Lung microvascular endothelial cell (primary cell): ENCODE measurements around the gene PCSK6. TPM values are rescaled to one million over a fixed set of nuclear protein-coding genes. Genes with fewer than 3 reads are reported as not detected.
"Not testable (repeated sequence)": the region's sequence is repeated elsewhere in the genome, so short reads cannot be mapped to it uniquely, and the experiment has no call there.

Source experiments
- DNase-seq, 2 donors: peaks; one replicate each; pipeline versions ENCODE4 v3.0.0 to v3.0.0-alpha.2; 2010; ENCODE audit warnings: low read depth in 2 of 2
- total RNA-seq: library from RNA; depleted of rRNA; stranded (reverse); fragments of >200 nt; gene quantifications from 2 replicates; pipeline ENCODE4 v1.2.1, GENCODE V29; 2014

The PCSK6 gene
- total RNA-seq, 1 donor from 2014 or later = 38.9 TPM

DNA sequence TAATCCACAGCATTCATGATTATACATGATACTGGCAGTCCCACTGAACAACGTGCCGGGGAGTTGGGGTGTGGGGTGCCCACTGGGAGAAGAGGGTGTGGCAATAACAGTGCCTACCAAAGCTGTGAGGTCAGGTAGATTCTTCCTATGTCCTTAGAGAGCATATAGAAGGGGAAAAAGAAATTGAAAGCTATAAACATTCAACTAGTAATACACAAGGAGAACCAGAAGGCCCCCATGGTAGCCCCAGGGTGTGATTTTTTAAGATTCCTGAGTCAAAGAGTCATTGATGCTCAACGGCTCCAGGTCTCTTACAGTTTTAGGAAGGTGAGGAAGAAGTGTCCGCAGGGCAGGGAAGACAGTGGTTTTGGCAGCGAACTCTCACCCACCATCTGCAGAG is 25.8 kb downstream of the PCSK6 start:
- DNase-seq = not testable (repeated sequence)

DNA sequence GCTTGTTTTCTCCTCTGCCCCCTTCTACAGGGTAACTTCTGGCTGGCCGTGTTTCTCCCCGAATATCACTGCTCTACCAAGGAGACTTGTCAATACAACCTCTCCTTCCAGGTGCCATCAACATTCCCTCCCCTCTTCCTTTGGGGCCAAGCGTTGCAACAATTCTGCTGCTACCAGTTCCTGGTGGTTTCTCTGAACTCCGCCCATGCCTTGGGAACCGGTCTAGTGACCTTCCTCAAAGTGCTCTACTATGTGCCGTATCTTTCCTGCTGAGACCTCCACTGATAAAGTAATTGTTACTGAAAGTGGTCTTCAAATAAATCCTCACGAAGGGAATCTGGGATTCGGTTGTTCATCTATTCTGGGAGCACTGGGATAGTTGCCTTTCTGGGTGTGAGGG is 26.2 kb downstream of the PCSK6 start:
- no peak for DNase-seq

DNA sequence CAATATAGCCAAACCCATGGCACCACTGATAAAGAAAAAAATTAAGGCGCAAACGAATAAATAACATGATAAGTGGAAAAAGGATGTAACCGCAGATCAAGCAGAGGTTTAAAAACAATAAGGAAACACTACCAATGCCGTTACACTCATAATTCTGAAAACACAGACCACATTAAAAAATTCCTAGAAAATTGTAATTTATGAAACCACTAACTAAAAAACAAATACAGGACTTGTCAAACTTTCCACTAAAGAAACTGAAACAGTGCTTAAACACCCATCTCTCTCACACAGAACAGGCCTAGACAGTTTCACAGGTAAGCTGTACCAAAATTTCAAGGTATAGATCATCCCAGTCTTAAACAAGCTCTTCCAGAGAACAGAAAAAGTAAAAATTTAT is 28.4 kb downstream of the PCSK6 start:
- DNase-seq = no peak

DNA sequence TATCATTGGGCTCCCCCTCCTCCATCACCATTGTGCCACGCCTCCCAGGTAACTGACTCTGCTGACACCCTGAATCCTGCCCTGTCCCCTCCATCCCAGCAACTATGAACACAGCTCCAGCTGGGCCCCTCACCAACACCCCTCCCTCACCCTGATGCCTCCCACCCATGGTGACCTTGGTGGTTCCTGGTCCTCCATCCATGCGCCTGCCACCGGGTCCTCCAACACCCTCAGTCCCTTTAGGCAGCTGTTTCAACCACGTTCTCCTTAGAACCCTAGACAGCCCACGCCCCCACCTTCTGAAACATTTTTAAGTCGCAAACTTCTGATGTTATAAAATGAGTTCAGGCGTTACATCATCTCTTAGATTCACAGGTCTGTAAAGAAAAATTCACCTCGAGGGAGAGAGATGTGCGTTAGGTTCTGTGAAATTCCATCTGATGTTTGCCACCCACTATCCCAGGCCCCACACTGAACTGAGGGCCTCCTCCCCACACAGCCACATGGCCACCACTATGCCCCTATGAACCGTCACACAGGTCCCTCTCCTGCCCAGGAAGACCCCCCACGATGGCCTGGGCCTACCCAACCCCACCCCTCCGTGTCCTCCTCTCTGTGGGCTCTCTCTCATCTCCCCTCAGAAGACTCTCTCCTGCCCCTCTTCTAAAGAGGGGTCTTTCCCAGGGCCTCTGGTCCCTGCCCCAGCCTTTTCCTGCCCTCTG is 29.8 kb downstream of the PCSK6 start:
- DNase-seq = no peak

DNA sequence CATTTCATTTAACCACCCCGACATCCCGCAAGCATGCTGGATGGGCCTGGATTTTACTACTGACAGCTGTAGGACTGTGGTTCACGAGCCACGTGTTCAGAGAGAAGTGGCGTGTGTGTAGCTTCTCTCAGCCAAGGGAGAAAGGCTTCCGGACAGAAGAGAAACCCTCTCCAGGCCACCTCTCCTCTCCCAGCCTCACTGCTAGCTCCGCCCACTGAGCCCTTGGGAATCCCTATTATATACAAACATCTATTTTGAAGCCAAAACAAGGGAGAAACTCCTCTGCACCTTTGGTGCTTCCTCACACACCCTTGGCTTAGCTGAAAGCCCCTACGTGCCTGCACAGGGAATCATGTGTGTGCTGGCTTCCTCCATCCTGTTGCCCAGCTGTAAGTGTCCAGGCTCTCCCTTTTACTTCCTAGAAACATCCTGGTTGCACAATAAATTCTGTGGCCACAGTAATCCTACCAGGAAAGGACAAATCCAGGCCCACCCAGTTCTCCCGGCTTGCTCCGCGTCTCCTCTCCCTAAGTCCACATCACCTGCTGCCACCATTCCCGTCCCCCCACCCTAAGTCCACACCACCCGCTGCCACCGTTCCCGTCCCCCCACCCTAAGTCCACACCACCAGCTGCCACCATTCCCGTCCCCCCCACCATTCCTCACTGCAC is 30.5 kb downstream of the PCSK6 start:
- DNase-seq = peak in 1 of 2 donors; percentile 65

DNA sequence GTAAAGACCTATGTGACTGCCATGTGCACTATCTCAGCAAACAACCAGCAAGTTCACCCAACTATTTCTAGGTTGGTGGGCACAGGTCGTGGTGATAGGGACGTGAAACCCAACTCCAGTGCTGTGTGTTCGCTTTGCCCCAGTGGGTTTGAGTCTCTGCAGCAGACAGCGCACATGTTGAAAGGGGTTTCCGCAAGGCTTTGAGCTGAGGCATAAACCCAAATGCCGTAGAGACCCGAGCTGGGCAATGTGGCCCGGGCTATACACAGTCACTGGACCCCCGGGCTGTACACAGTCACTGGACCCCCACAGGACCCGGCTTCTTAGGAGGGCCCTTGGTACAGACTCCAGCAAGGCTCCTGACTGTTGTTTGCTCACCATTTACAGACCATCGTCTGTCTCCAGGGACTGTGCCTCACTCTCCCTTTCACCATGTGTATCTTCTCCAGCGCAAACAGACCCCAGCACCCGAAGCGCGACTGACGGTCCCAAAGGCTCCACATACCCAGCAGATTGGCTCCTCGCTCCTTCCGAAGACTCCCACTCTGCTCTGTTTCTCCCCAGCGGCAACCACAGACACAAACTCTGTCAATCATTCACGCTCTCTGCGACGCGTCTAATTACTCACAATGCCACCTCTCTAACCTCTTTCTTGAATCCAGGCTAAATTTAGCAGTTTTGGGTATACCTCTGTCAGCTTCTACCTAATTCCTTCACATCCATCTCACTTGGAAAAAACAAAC is 31.2 kb downstream of the PCSK6 start:
- DNase-seq = no peak

DNA sequence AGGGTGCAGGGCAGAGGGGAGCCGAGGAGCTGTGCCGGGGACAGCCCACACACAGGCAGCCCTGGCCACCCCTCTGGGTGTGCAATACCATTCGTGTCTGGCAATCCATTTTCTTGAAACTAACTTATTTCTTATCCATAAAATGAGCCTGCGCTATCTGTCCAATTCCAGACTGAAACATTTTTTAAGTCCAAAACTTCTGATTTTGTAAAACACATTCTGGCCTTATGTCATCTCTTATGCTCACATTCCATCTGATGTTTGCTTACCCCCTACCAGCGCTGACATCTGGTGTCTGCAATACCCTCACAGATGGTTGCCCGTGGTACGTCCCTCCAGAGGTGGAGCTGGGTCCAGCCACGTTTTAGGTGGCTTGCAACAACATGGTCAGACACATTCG is 31.8 kb downstream of the PCSK6 start:
- no peak for DNase-seq

DNA sequence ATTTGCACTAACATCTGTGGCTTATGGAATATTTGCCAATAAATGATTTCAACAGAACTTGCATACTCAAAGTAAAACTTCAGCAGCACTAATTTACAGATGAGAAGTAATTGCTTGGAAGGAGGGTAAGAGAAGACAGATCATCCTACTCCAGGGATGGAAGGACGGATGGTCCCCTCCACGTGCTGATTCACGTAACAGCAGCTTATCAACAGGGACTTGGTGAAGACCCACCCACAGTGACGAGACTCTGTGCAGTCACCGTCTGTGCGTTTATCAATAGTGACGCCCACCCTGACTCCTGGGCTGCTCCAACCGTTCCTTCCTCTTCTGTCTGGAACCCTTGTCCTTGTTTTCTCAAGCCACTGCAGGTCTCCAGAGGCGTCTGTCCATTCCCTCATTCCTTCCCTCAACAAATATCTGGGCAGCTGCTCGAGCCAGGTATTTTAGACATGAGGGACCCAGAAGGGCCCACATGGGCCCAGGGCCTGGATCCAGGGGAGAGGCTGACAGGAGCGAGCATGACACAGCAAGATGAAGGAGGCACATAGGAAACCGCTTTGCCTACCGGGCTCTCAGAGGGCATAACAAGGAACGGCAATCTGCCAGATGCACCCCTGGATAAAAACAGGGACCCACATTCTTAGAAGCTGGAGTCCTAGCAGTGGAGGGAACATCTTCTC is 33.3 kb downstream of the PCSK6 start:
- no peak for DNase-seq

DNA sequence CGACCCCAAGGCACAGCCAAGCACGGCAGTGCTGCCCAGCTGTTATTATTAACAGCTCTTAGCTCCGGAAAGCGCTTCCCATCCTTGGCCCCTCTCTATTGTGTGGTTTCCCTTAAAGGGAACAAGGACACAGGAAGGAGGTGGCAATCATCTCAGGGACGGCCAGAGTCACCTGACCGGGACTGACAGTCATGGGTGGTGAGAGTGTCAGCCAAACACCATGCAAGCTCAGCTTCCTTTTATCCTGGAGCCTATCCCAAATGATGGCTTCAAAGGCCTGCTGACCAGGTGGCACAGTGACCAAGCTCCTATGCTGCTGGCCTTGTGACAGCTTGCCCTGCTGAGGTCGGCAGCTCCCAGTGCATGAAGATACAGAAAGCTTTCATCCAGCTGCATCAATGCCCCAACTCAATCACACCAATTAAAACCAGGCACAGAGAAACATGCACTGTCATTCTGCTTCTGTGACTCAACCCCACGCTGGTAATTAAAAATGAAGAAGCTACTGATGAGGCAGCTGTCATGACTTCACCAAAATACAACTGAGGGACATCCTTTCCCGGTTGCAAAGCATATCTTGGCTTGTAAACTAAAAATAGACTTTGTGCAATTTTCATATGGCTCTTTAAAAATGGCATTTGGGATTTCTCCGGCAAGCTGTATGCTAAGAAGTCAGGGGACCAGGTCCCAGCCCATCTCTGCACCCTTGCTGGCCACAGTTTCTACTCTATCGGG is 34.0 kb downstream of the PCSK6 start:
- DNase-seq = peak; percentile 15 to 74

DNA sequence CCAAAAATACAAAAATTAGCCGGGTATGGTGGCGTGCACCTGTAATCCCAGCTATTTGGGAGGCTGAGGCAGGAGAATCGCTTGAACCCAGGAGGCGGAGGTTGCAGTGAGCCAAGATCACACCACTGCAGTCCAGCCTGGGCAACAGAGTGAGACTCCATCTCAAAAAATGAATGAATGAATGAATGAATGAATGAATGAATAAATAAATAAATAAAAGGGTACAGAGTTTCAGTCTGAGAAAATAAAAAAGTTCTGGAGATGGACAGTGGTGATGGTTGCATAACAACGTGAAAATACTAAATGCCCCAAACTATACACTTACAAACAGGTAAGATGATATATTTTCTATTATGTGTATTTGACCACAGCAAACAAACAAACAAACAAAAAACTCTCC is 34.7 kb downstream of the PCSK6 start:
- not testable (repeated sequence) for DNase-seq

DNA sequence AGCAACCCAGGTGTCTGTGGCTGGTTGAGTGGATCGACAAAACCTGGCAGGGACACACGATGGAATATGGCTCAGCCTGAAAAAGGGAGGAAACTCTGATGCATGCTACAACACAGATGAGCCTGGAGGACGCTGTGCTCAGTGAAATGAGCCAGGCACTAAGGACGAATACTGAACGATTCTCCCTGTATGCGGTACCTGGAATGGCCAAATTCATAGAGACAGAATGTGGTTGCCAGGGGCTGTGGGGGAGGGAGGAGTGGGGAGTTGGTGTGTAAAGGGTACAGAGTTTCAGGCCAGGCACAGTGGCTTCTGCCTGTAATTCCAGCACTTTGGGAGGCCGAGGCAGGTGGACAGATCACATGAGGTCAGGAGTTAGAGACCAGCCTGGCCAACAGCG is 35.1 kb downstream of the PCSK6 start:
- DNase-seq = no peak

DNA sequence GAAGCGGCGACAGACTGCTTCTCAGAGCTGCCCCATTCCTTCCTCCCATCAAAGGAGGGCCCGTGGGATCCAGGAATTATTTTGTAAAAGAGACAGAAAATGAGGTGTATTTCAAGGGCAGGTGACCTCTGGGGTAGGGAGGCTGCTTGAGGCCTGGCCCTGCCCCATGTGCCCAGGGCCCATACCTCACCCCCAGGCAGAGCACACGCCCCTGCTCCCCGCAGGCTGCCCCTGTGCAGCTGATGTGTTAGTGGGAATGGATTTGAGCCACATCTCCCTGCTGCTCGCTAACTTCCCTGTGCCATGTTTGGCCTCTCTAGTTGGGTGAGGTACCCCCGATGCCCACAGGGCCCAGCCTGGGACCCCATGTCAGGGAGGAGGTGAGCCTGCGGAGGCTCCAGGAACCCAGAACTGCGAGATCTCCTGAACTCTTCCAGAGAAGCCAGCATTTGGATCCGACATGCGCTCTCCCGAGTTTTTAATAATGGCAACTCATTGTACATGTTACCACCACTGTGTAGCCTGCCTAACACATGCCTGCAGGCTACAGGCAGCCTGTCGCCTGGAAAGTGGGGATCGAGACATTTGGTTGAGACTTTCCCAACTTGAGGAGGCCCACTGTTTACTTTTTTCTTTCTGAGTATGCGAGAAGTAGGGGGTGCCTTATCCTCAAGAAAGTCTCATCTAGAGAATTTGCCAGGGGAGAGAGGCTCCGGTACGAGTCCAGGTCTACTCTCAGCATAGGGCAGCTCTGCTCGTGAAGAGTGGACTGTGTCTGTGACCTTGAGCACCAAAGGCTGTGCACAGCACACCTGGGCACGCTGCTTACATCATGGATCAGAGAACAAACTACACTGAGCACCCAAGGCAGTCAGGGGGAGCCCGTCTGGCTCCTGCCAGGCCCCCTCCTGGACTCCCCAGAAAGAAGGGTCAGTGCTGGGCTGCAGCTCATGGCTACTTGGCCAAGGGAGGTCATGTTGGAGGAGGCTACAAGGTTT is 36.1 kb downstream of the PCSK6 start:
- no peak for DNase-seq

DNA sequence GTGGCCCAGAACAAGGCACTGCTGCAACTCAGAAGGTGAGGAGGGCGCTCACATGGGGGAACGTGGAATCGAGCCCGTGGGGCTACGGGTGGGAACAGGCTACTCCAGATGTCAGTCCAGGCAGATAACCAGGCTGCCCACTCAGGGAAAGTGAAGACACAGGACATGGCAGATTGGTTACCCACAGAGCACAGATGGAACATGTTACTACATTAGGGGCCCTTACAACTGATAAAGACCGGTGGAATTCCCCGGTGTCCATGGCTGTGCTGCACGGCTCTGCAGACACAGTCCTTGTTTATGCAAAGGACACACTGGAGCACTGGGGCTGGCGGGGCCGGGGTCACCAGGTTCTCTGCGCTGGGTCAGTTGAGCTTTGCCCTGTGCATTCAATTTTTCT is 36.9 kb downstream of the PCSK6 start:
- DNase-seq = no peak

DNA sequence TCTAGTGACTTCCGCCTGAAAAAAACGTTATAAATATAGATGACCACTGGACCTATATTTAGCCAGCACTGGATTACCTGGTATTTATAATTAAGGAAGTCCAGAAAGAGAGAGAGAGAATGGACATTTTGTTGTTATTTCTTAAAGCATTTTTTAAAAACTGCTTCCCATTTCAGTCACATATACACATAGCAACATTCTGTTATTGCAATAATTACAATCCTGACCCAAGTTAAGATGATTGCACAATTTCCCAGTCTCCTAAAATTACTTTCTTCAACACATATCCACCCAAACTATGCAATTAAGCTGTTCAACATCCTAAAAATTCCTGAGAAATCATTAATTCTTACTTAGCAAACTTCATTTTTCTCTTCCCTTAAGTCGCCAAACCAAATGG is 37.7 kb downstream of the PCSK6 start:
- DNase-seq = no peak

DNA sequence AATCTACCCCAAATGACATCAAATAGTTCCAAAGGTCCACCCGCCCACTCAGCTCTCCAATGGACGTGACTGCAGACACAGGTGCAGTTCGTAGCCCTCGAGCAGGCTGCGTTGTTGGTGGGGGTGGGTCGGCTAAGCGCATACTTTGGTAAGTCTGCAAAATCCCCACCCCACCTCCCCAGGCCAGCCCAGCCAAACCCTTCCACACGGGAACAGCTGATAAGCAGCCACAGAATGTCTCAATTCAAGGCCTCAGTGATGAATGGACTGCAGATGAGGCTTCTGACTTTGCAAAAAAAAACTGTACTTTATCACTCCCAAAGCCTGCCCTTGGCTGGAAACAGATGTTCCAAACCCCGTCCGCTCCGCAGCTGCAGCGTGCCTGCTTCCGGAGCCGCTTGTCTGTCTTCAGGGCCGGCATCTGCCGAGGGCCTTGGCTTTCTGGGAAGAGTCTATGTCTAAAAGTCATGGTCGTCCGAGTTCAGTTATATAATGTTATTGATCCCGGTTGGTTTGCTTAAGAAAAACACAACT is 38.2 kb downstream of the PCSK6 start:
- peak in 1 of 2 donors; percentile 69 for DNase-seq

DNA sequence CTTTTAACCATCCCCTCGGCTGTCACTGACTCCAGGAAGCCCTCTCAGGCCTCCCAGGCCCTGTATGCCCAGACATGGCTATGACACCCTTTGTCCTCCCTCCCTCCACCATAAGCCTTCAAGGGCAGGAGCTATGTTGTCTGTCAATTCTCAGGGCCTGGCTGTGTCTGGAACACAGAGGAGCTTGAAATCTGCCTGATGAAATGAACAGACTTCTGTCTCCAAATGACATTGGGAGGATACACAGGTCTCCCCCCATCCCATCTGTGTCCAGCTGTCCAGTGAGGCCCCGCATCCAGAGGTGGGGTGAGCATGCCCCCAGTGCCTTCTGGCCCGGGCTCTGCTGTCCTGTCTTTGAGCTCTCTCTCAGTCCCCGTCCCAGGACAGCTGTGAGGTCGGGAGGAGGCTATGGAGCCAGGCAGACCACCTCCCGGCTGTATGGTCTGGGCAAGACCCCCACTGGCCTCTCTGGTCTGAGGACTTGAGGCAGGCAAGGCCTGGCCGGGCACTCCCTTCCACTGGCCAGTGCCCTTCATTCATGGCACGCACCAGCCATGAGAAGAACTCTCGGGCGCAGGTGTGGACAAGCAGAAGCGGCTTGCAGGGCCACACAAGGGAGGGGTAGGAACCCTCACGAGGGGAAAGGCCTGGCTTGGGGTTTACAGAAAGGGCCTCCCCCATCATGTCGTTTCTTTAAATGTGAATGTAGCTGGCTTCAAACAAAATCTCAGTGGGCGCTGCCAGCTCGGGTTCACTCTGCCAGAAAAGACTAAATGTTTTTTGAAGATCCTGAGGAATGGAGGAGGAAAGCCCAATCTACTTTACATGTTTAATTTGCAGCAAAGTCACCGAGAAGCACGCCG is 38.9 kb downstream of the PCSK6 start:
- DNase-seq = no peak

DNA sequence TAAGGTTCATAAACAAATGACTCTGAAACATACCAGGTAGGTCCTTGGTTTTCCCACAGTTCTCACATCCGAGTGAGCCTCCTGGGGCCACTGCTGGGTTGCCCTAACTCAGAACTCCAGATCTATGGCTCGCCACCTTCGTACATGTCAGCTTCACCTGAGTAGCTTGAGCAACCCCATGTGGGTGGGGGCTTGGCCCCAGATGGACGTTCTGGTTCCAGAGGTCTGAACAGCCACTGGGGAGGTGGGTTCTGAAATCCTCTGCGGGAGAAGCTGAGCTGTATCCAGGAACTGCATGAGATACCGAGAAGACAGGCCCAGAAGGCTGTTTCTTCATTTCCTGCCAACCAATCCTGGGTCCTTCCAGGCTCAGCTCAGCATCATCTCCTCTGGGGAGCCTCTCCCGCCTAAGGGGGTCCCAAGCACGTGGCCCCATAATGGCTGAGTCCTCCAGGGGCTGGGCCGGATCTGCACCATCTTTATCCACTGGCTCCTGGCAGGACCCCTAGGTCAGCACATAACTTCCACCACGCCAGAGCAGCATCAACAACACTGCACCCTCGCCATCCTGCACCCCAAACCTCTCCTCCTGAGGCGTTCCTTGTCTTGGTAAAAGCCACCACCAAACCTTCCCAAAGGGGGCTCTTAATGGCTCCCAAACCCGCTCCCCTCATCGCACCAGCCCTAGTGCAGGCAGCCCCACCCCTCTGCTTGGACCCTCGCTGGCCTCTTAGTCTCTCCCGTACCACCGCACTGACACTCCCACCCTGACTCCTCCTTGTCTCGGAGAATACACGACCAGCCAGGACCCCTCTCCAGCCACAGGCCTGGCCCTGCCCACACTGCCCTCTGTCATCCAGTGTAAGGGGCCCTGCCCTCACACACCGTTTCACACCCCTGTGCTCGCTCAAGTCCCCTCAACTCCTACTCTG is 39.8 kb downstream of the PCSK6 start:
- DNase-seq = no peak

DNA sequence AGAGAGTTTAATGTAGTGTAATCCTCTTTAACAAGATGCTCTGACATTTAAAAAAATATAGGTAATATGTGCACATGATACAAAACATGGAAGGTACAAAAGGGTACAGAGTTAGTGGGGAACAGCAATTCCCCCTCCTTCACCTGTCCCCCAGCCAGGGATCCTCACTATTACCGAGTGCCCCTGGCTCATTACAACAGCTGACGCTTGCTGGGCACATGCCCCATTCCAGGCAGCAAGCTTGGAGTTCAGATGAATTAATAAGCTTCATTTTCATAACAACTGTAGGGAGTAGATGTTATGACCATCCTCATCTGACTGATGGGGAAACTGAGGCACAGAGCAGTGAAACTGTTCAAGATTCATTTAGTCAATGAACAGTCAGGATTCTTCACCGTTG is 41.2 kb downstream of the PCSK6 start:
- no peak for DNase-seq
